Measurements from ENCODE around the gene PEF1.

Gene PEF1, protein sequence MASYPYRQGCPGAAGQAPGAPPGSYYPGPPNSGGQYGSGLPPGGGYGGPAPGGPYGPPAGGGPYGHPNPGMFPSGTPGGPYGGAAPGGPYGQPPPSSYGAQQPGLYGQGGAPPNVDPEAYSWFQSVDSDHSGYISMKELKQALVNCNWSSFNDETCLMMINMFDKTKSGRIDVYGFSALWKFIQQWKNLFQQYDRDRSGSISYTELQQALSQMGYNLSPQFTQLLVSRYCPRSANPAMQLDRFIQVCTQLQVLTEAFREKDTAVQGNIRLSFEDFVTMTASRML

DNA sequence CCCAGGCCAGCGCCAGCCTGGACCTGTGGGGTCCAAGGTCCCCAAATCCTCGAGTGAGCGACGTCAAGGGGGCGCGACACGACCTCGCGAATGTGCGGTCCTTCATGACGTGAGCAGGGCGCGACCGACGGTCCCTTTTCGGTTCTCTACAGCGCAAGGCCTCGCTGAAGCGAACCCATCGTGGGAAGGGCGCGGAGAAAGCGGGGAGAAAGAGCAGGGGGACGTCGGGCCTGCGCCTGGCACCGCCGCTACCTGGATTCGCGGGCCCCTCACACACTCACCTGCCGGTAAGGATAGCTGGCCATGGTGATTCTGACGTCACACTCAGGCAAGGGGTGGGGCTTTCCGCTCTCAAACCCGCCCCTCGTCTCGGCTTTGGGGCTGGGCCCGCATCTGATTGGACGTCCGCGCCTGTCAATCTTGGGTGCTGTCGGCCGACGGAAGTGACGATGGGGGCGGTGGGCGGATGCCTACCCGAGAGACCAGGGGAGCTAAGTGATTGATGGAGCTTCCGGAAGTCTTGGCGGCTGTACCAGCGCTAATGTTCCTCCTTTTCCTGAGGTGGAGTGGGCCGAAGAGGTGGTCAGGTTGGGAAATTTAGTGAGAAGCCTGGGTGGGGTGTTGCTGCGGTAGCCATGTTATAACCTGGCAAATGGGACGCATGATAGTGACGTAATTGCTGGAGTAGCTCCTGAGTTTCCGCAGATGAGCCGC lies at the start of gene PEF1:
Gene PEF1, minus strand, starts transcription at position 317 of the 714 bp plus-strand sequence. Its CDS starts 12 bp downstream, at position 305.
- Histone ChIP-seq H3K36me3 (replicated peaks; ENCODE audit: insufficient read depth, low read length) (no peaks in the 10 kb centered on the region), H4K20me1 (ENCODE audit: insufficient read depth, low read length) (no peaks in the 10 kb centered on the region), H3K9me3 (replicated peaks; ENCODE audit: insufficient read depth, low read length) (no peaks in the 10 kb centered on the region), H3K27me3 (replicated peaks; ENCODE audit: insufficient read depth, low read length) (no peaks in the 10 kb centered on the region), H3K9ac (ENCODE audit: low read length) (peak within 1 kb of the TSS; percentile 96), H2AFZ (ENCODE audit: low read length) (peak within 1 kb of the TSS; percentile 85), H3K79me2 (ENCODE audit: low read length) (peaks cover 46% of the 10 kb centered on the region), H3F3A (ENCODE audit: insufficient read depth, low read length) (no peaks in the 10 kb centered on the region), H3K4me3 (ENCODE audit: low read length) (peak within 1 kb of the TSS; percentile 97), H3K9me2 (replicated peaks; ENCODE audit: insufficient read depth, low read length) (no peaks in the 10 kb centered on the region), H3K4me2 (ENCODE audit: low read depth, low read length) (peak within 1 kb of the TSS; percentile 86), H3K4me1 (ENCODE audit: low read length) (peaks cover 7% of the 10 kb centered on the region), H3K27ac (ENCODE audit: low read length) (peak within 1 kb of the TSS; percentile 71)
- TF ChIP-seq EZH2 (optimal IDR thresholded peaks at IDR 0.05; ENCODE audit: low read depth, low read length) (no peak), EZH2phosphoT487 (IDR thresholded peaks at IDR 0.05; ENCODE audit: low read length) (no peak)
- TF ChIP-seq, protein P1, sequence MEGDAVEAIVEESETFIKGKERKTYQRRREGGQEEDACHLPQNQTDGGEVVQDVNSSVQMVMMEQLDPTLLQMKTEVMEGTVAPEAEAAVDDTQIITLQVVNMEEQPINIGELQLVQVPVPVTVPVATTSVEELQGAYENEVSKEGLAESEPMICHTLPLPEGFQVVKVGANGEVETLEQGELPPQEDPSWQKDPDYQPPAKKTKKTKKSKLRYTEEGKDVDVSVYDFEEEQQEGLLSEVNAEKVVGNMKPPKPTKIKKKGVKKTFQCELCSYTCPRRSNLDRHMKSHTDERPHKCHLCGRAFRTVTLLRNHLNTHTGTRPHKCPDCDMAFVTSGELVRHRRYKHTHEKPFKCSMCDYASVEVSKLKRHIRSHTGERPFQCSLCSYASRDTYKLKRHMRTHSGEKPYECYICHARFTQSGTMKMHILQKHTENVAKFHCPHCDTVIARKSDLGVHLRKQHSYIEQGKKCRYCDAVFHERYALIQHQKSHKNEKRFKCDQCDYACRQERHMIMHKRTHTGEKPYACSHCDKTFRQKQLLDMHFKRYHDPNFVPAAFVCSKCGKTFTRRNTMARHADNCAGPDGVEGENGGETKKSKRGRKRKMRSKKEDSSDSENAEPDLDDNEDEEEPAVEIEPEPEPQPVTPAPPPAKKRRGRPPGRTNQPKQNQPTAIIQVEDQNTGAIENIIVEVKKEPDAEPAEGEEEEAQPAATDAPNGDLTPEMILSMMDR (IDR thresholded peaks at IDR 0.05; ENCODE audit: low read length): no peak
- peak; percentile 98 for DNase-seq

- Histone ChIP-seq H3K9me3 (replicated peaks; ENCODE audit: insufficient read depth, low read length) (no peaks in the 10 kb centered on the region), H3K36me3 (replicated peaks; ENCODE audit: insufficient read depth, low read length) (no peaks in the 10 kb centered on the region), H3K4me2 (ENCODE audit: low read depth, low read length) (no peak overlapping the region), H3K4me3 (ENCODE audit: low read length) (no peak overlapping the region), H3K79me2 (ENCODE audit: low read length) (no peaks in the 10 kb centered on the region), H4K20me1 (ENCODE audit: insufficient read depth, low read length) (no peaks in the 10 kb centered on the region), H3K27me3 (replicated peaks; ENCODE audit: insufficient read depth, low read length) (peaks cover 84% of the 10 kb centered on the region), H2AFZ (ENCODE audit: low read length) (no peak overlapping the region), H3K4me1 (ENCODE audit: low read length) (no peaks in the 10 kb centered on the region), H3F3A (ENCODE audit: insufficient read depth, low read length) (no peaks in the 10 kb centered on the region), H3K27ac (ENCODE audit: low read length) (no peak overlapping the region), H3K9ac (ENCODE audit: low read length) (no peak overlapping the region), H3K9me2 (replicated peaks; ENCODE audit: insufficient read depth, low read length) (no peaks in the 10 kb centered on the region)
- DNase-seq: no peak
- TF ChIP-seq, protein P1 (IDR thresholded peaks at IDR 0.05; ENCODE audit: low read length): no peak
- TF ChIP-seq EZH2 (optimal IDR thresholded peaks at IDR 0.05; ENCODE audit: low read depth, low read length) (no peak), EZH2phosphoT487 (IDR thresholded peaks at IDR 0.05; ENCODE audit: low read length) (no peak)
Measured at GRCh38 chr1:31693231-31693630, 48.6 kb upstream of the PEF1 start.

- H3K4me3 ChIP-seq (ENCODE audit: low read length): no peak overlapping the region
- DNase-seq: no peak
- no peaks in the 10 kb centered on the region for H3K9me2 ChIP-seq (replicated peaks; ENCODE audit: insufficient read depth, low read length)
- H3K79me2 ChIP-seq (ENCODE audit: low read length): no peaks in the 10 kb centered on the region
- no peak for TF ChIP-seq EZH2phosphoT487 (IDR thresholded peaks at IDR 0.05; ENCODE audit: low read length)
- TF ChIP-seq, protein P1 (IDR thresholded peaks at IDR 0.05; ENCODE audit: low read length): no peak
- no peaks in the 10 kb centered on the region for H3F3A ChIP-seq (ENCODE audit: insufficient read depth, low read length)
- H3K27me3 ChIP-seq (replicated peaks; ENCODE audit: insufficient read depth, low read length): peaks cover 82% of the 10 kb centered on the region
- H3K4me1 ChIP-seq (ENCODE audit: low read length): no peaks in the 10 kb centered on the region
- no peak overlapping the region for H3K4me2 ChIP-seq (ENCODE audit: low read depth, low read length)
- no peak overlapping the region for H3K9ac ChIP-seq (ENCODE audit: low read length)
- no peaks in the 10 kb centered on the region for H3K9me3 ChIP-seq (replicated peaks; ENCODE audit: insufficient read depth, low read length)
- H3K27ac ChIP-seq (ENCODE audit: low read length): no peak overlapping the region
- no peak overlapping the region for H2AFZ ChIP-seq (ENCODE audit: low read length)
- no peaks in the 10 kb centered on the region for H3K36me3 ChIP-seq (replicated peaks; ENCODE audit: insufficient read depth, low read length)
- H4K20me1 ChIP-seq (ENCODE audit: insufficient read depth, low read length): no peaks in the 10 kb centered on the region
Measured at GRCh38 chr1:31691951-31692350, 47.3 kb upstream of the PEF1 start.
